Measurements from ENCODE around the gene TMED10.

TMED10 gene

GRCh38 chr14:75126679-75127473, 49.5 kb downstream of the TMED10 start, which contains the start of gene NEK9 (continued):
- TF ChIP-seq ZNF558 (tag by site-specific recombination; IDR thresholded peaks at IDR 0.05) (no peak), YY2 (tag by site-specific recombination; IDR thresholded peaks at IDR 0.05) (peak; percentile 70), ZBTB11 (tag by site-specific recombination; conservative IDR thresholded peaks at IDR 0.05; ENCODE audit: low read depth) (peak; percentile 97), ZFP69B (tag by site-specific recombination; IDR thresholded peaks at IDR 0.05) (no peak), ZBTB20 (tag by site-specific recombination; IDR thresholded peaks at IDR 0.05) (peak; percentile 79; the same call in 1 of the 2 replicates), ZEB2 (tag by site-specific recombination; IDR thresholded peaks at IDR 0.05) (peak; percentile 40; the same call in 1 of the 2 replicates), YY1 (tag by site-specific recombination; IDR thresholded peaks at IDR 0.05) (peak; percentile 78), PATZ1 (tag by site-specific recombination; IDR thresholded peaks at IDR 0.05) (peak; percentile 53; the same call in 1 of the 2 replicates), ZNF274 (IDR thresholded peaks at IDR 0.05; ENCODE audit: low read length) (no peak), ZNF274 (tag by site-specific recombination; IDR thresholded peaks at IDR 0.05; ENCODE audit: borderline replicate concordance) (no peak), ZNF76 (tag by site-specific recombination; IDR thresholded peaks at IDR 0.05; ENCODE audit: borderline replicate concordance, low read depth) (peak; percentile 69; the same call in 1 of the 2 replicates), ZNF561 (tag by site-specific recombination; IDR thresholded peaks at IDR 0.05; ENCODE audit: borderline replicate concordance) (peak; percentile 79; the same call in 1 of the 2 replicates), ZNF843 (tag by site-specific recombination; IDR thresholded peaks at IDR 0.05) (0 out of 2 replicates have a peak, but pooled peaks have one; percentile 38), ZBTB21 (tag by site-specific recombination; IDR thresholded peaks at IDR 0.05) (peak; percentile 62; the same call in 1 of the 2 replicates), ZBTB17 (tag by site-specific recombination; IDR thresholded peaks at IDR 0.05) (peak; percentile 73), ZNF792 (tag by site-specific recombination; IDR thresholded peaks at IDR 0.05) (no peak), ZNF16 (tag by site-specific recombination; IDR thresholded peaks at IDR 0.05; ENCODE audit: low read depth) (no peak), KLF16 (tag by site-specific recombination; IDR thresholded peaks at IDR 0.05) (no peak), ZNF596 (tag by site-specific recombination; IDR thresholded peaks at IDR 0.05) (0 out of 2 replicates have a peak, but pooled peaks have one; percentile 28), GLIS1 (tag by site-specific recombination; IDR thresholded peaks at IDR 0.05) (peak; percentile 59), WT1 (tag by site-specific recombination; IDR thresholded peaks at IDR 0.05) (no peak), ZNF658 (tag by site-specific recombination; IDR thresholded peaks at IDR 0.05) (no peak), ZNF791 (tag by site-specific recombination; IDR thresholded peaks at IDR 0.05) (no peak), PBX3 (CRISPR knock-in tag; IDR thresholded peaks at IDR 0.05) (peak; percentile 51)
- TF ChIP-seq, protein P1, sequence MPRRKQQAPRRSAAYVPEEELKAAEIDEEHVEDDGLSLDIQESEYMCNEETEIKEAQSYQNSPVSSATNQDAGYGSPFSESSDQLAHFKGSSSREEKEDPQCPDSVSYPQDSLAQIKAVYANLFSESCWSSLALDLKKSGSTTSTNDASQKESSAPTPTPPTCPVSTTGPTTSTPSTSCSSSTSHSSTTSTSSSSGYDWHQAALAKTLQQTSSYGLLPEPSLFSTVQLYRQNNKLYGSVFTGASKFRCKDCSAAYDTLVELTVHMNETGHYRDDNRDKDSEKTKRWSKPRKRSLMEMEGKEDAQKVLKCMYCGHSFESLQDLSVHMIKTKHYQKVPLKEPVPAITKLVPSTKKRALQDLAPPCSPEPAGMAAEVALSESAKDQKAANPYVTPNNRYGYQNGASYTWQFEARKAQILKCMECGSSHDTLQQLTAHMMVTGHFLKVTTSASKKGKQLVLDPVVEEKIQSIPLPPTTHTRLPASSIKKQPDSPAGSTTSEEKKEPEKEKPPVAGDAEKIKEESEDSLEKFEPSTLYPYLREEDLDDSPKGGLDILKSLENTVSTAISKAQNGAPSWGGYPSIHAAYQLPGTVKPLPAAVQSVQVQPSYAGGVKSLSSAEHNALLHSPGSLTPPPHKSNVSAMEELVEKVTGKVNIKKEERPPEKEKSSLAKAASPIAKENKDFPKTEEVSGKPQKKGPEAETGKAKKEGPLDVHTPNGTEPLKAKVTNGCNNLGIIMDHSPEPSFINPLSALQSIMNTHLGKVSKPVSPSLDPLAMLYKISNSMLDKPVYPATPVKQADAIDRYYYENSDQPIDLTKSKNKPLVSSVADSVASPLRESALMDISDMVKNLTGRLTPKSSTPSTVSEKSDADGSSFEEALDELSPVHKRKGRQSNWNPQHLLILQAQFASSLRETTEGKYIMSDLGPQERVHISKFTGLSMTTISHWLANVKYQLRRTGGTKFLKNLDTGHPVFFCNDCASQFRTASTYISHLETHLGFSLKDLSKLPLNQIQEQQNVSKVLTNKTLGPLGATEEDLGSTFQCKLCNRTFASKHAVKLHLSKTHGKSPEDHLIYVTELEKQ (tag by site-specific recombination; IDR thresholded peaks at IDR 0.05; ENCODE audit: borderline replicate concordance) = 0 out of 2 replicates have a peak, but pooled peaks have one; percentile 1
- TF ChIP-seq, protein P2, sequence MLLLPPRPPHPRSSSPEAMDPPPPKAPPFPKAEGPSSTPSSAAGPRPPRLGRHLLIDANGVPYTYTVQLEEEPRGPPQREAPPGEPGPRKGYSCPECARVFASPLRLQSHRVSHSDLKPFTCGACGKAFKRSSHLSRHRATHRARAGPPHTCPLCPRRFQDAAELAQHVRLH (tag by site-specific recombination; IDR thresholded peaks at IDR 0.05) = peak; percentile 43; the same call in 1 of the 2 replicates
- TF ChIP-seq, protein P3, sequence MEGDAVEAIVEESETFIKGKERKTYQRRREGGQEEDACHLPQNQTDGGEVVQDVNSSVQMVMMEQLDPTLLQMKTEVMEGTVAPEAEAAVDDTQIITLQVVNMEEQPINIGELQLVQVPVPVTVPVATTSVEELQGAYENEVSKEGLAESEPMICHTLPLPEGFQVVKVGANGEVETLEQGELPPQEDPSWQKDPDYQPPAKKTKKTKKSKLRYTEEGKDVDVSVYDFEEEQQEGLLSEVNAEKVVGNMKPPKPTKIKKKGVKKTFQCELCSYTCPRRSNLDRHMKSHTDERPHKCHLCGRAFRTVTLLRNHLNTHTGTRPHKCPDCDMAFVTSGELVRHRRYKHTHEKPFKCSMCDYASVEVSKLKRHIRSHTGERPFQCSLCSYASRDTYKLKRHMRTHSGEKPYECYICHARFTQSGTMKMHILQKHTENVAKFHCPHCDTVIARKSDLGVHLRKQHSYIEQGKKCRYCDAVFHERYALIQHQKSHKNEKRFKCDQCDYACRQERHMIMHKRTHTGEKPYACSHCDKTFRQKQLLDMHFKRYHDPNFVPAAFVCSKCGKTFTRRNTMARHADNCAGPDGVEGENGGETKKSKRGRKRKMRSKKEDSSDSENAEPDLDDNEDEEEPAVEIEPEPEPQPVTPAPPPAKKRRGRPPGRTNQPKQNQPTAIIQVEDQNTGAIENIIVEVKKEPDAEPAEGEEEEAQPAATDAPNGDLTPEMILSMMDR (tag by site-specific recombination; IDR thresholded peaks at IDR 0.05) = peak; percentile 67
